Ramos (cell line): Measurements from ENCODE around the gene FANCE.

Source experiments
- in situ Hi-C: fragments of 300-500 bp; cut with MboI; formaldehyde crosslinking; loops from one replicate; pipeline ENCODE4 v1.14.3; 2022; ENCODE audit warnings: low sequenced_read_pairs; ENCODE audit not compliant: unreplicated experiment

The FANCE gene

DNA sequence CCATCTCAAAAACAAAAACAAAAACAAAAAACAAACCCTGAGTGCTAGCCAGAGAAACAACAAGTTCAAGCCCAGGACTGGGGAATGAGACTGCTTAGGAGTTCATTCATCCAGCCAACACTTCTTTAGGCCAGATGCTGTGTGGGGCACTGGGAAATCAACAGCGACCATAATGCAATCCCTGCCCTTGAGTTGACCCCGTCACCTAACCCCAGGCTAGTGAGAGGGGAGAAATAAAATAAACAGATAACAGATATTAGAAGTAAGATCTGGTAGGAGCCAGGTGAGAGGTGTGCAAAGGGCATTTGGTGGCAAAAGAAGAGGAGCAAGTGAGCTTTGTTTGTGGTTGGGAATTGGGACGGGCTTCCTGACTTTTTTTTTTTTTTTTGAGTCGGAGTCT, 11.2 kb downstream of the FANCE start:
- in situ Hi-C loops: no loop called here

DNA sequence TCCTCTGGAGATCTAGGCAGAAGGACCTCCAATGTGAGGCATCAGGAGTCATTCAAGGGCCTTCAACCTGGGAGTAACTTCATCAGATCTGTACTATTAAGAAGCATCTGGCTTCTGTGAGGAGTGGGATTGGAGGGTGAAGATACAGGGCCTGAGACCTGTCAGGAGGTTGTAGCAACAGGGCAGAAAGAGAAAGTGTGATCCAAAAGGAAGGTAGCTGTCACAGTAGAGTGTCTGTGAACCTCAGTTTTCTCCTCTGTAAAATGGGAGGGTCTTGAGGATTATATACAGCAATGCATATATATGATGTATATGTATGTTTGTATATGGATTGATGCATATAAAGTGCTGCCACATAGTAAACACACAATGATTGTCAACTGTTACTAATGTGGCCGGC, 13.5 kb downstream of the FANCE start:
- in situ Hi-C loops: loop anchor here (5.0 kb wide), 1 partner anchor 123 kb away; the partner anchor contains the start of gene PPARD

DNA sequence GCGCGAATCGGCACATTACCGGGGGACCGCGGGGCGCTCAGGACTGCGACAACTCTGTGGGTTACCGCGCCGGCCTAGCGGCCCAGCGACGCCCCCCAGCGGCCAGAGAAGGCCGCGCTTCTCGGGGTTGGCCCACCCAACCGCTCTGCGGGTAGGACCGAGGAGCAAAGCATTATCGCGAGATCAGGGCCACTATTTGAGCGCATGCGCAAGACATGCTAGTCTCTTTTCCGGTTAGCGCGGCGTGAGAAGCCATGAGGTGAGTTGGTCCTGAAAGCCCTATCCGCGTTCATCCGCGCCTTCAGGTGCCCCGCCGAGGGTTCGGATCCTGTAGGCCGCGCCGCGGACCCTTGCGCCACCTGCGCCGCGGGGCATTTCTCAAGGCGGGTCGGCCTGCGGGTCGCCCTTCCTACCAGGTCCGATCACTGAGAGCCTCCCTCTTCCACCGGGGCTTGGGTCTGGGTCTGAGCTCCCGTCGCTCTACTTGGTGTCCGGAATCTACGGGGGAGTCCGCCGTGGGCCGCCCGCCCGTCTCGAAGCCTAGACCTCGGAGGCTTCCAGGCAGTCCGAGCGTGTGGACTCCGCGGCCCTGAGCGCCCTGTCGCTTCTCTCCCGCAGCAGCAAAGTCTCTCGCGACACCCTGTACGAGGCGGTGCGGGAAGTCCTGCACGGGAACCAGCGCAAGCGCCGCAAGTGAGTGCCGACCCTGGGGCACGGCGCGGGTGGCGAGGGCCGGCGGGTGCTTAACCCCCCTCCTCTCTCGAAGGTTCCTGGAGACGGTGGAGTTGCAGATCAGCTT, 16.2 kb downstream of the FANCE start, which contains the start of gene RPL10A:
RPL10A (plus strand) TSS at position 221 of the 799 bp plus-strand sequence; CDS start at position 255, 34 bp downstream.
- in situ Hi-C loops: loop anchor here (5.0 kb wide), 1 partner anchor 126 kb away; the partner anchor contains the start of gene PPARD

DNA sequence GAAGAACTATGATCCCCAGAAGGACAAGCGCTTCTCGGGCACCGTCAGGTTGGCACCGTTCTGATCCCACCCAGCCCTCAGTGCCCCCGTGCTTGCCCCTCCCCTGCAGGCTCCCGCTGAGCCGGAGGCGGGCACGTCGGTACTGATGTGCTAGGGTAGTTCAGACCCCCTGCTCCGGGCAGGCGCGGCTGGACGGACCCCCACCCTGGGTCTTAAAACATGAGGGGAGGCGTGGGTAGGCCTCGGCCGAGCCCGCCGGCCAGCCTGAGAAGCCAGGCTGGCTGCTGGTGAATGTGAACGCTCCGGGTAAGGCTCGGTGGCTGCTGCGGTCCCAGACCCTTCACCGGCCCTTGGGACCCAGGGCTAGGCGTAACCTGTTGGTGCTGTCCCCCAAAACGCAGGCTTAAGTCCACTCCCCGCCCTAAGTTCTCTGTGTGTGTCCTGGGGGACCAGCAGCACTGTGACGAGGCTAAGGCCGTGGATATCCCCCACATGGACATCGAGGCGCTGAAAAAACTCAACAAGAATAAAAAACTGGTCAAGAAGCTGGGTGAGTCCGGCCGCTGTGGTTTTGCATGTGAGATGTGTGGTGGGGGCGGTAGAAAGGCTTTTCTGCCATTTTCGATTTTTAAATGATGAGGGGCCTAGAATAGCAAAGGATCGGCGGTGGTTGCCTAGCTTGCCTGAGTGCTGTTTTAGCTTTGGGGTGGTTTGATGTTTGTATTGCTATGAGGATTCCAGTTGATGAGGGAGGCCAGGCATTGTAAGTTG, 17.0 kb downstream of the FANCE start:
- in situ Hi-C loops: loop anchor here (5.0 kb wide), 1 partner anchor 127 kb away; the partner anchor contains the start of gene PPARD

DNA sequence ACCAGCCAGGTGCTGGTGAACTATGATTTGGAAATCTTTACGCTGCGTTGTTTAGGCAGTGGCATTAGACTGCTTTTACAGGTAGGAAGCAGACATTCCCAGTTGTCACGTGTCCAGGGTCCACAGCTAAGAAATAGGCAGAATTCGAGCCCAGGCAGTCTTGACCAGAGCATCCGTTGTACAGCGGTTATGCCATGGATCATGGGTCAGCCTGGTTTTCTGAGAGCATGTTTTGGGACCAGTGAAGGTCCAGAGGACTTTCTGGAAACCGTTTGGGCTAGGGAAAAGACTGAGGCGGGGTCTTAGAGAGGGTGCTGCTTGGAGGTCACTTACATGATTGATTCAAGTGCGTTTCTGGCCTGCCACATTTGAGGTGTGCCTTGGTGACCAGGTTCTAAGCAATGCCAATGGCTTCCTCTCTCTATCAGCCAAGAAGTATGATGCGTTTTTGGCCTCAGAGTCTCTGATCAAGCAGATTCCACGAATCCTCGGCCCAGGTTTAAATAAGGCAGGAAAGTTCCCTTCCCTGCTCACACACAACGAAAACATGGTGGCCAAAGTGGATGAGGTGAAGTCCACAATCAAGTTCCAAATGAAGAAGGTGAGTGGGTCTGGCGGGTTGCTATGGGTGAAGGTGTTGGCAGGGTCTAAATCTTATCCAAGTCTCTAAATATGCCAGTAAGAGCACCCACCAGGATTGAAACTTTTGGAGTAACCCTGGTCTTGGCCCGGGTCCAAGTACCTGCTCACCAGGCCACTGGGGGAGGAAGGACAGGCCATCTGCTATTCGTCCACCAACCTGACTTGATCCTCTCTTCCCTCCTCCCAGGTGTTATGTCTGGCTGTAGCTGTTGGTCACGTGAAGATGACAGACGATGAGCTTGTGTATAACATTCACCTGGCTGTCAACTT, 17.9 kb downstream of the FANCE start:
- in situ Hi-C loops: loop anchor here (5.0 kb wide), 1 partner anchor 128 kb away; the partner anchor contains the start of gene PPARD

DNA sequence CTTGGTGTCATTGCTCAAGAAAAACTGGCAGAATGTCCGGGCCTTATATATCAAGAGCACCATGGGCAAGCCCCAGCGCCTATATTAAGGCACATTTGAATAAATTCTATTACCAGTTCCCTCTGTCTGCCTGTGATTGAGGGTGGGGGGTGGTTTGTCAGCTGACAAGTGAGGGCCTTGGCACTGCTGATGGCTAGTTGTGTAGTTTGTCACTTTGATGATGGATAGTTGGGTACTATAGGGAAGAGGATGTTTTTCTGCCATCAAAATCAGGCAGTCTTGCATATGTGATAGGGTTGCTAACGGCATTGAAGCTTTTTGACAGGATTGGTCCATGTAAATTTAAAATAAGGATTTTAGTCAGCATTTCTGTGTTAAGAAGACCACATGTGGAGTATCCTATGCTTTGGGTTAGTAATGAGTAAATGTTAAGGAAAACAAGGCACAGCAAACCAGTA, 18.6 kb downstream of the FANCE start:
- in situ Hi-C loops: no loop called here

DNA sequence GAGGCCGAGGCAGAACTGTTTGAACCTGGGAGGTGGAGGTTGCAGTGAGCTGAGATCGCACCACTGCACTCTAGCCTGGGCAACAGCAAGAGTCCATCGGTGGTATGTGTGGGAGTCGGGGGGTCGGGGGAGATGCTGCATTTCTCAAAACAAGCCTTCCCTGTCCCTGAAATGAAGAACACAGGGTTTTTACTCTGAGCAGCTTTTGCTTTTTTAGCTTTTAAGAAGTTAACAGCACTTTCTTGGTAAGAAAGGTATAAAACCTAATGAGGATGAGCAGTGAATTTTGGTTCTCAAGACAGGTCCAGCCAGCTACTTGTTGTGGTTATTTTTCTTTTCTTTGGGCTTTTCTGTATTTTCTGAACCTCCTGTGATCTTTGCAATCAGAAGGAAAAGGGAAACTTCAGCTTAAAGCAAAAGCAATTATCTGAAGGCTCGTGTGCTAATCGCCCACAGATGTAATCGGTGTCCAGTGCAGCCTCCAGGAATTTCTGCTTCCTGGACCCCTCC, 19.8 kb downstream of the FANCE start:
- in situ Hi-C loops: no loop called here

DNA sequence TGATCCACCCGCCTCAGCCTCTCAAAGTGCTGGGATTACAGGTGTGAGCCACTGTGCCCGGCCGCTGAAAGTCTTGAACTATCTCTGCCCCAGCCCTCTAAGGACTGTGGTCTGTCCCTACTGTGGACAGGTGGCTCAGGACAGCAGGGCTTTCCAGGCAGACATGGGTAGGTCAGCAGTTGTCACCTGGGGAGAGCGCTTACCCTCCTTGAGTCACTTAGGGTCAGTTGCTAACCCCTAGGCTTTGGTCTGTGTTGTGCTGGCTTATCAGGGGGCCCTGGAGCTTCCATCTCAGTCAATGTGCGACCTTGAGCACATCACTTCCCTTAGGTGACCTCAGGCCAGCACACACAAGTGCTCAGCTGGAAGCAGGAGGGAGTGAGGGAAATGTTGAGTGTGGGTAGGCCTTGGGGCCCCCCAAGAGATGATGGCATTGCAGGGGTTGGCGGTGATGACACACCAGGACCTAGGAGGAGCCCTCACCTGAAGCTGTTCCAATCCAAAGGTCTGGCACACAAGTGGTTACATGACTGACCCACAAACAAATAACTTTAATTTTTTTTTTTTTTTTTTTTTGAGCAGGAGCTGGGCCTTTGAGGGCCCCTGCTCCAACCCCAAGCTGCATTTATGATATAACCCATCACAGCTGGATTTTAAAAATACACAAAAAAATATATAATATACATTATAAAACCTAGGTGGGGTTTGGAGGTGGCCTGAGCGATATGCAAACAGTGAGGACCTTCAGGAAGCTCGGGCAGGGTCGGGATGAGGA, 21.1 kb downstream of the FANCE start:
- in situ Hi-C loops: no loop called here

DNA sequence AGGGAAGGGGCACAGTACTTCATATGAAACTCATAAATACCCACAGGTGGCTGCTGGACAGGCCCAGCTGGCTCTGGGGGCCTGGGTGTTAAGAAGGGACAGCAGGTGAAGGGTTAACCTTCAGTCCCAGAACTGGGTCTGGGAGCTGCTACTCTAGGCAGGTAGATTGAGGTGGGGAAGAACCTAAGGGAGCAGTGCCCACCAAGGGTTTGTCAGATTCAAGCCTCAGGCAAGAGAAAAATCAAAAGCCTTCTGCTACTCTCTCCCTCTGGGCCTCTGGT, 21.7 kb downstream of the FANCE start:
- in situ Hi-C loops: no loop called here

DNA sequence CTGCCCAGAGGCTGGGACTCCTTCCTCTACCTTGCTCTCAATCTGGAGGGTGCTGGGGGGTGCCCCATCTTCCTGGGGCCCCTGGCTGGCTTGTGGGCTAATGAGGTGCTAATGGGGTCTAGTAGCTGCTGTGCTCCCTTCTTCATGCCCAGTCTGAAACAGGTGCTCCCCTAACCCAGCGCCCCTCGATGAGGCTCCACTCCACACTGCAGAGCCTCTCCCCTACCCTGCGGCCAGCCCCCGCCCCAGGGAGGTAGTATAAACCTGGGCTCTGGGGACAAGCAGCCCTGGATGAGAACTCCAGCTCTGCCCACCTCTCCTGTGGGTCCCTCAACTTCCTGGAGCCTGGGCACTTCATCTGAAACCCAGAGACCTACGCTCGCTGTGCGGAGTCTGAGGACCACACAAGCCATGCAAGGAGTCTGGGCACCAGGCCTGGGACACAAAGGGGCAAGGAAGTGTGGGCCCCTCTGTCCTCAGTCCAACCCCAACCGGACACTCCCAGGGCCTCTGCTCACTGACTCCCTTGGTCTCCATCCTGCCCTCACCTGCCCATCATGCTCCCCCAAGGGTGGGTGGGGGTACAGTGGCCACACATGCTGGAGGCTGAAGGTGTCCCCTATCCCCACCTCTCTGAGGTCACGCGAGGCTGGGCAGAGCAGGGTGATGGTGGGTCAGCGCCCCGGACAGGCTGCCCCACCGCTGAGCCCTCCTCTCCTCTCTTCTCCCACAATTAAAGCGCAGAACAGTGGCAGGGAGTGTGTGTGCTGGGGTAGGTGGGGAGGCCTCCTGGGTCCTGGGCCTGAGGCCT, 22.2 kb downstream of the FANCE start:
- in situ Hi-C loops: no loop called here

DNA sequence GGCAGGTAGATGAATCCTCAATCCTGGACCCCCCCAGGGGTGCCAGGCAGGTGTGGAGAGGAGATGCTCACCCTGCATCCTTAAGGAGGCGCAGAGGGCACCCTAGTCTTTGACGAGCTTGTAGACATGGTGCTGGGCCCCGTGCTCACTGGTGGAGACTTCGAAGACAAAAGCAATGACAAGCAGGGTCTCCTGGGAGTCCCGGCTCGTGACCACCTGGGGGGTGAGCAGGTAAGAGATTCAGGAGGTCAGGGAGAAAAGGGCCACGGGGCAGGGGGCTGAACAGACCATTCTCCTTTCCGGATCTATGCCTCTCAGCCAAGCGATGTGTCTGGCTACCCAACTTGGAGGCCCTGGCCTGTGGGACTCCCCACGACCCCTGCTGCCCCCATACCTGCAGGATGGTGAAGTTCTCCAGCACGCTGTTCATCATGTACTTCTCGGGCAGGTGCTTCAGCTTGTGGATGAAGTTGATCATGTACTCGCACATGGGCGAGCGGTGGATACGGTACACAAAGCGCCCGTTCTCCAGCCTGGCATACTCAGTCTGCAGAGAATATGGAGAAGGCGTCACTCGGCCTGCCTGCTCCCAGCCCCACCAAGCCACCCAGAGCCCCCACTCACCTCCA, 22.9 kb downstream of the FANCE start:
- in situ Hi-C loops: no loop called here

DNA sequence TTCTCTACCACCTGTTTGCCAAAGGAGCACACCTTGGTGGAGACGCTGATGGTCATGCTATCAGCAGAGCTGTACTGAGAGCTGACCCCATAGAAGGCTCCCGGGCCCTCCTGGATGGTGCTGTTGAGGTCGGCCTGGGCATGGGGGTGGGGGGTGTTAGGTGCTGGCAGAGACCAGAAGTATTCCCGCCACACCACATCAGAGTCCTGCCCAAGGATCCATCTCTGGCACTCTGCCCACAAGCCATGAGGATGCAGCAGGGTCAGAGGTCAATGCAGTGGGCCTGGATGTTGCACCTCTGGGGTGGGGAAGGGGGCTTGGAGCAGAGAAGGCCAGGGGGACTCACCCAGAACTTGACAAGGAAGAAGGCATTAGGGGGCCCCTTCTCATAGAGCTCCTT, 23.4 kb downstream of the FANCE start:
- in situ Hi-C loops: no loop called here

DNA sequence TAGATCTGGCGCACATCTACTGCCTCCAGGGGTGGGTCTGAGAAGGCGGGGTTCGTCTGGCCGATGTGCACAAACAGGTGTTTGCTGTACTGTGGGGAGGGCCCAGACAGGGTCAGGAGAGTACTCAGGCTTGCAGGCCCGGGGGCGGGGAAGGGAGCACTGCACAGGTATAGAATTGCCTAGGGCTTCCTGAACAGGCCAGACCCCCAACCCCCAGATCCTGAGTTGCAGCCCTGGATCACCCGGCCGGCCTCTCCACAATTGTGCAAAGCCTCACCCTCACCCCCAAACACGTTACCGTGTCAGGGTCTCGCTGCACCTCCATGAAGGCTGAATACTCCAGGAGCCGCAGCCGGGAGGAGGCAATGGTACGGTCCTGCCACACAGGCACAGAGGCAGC, 23.9 kb downstream of the FANCE start:
- in situ Hi-C loops: no loop called here

DNA sequence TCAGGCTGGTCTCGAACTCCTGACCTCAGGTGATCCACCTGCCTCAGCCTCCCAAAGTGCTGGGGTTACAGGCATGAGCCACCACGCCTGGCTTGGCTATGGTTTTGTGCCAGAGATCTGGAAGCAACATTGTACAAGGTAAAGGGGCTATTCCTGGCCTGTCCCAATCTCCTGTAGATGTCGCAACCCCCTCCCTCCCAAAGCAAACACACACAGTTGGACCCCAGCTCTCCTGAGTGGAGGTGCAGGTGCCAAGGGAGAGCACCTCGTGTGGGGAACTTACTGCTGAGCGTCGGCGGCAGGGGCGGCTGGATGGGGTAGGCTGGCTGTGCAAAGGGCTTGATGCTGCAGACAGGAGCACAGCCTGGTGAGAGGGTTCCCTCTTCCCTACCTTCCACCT, 24.9 kb downstream of the FANCE start:
- in situ Hi-C loops: no loop called here

DNA sequence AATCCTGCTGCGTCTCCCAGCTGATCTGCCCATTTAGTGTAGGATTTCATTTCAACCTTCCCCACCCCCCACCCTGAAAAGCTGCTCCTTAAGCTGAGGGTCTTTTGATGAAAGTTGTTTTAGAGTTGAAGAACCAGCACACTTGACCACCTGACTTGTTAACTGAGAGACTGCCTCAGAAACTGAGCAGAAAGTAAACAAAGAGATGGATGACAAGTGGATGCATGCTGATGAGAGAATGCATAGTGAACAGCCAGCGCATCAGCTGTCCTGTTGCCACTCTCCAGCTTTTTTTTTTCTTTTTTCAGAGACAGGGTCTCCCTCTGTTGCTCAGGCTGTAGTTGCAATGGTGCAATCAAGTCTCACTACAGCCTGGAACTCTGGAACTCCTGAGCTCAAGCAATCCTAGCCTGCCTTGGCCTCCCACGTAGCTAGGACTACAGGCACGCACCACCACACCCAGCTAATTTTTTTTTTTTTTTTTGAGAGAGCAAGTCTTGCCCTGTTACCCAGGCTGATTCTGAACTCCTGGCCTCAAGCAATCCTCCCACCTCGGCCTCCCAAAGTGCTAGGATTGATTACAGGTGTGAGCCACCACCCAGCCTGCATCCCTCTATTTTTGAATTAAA, 25.5 kb downstream of the FANCE start:
- in situ Hi-C loops: no loop called here

DNA sequence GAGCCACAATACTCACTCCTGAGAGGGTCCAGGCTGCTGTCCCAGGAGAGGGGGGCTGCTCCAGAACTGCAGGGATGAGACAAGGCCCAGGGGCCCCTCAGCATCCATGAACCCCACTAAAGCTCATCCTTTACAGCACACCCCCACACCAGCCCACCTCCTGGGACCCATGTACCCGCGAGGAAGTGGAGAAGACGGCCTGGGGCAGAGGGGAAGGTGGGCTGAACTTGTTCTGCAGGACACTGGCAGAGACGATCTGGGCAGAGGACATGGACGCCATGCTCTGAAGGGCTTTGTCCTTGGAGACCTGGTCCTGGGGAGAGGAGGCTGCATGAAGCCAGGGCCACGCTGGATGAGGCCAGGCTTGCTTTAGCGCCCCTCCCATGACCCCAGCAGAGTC, 26.1 kb downstream of the FANCE start:
- in situ Hi-C loops: no loop called here

DNA sequence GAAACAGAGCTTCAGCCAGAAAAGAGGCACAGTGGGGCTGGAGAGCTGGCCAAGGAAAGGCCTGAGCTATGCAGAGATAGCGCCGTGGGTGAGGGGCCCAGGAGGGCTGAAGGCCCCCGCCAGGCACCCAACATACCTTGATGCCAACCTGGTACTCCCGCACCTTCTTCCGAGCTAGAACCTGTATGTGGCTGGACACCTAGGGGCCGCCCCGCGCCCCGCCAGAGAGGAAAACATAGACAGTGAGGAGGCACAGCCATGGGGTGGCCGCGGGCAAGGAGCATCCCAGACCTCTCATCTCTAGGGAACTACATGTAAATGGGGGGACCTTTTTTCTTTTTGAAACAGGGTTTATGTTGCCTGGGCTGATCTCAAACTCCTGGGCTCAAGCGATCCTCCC, 28.0 kb downstream of the FANCE start:
- in situ Hi-C loops: no loop called here

DNA sequence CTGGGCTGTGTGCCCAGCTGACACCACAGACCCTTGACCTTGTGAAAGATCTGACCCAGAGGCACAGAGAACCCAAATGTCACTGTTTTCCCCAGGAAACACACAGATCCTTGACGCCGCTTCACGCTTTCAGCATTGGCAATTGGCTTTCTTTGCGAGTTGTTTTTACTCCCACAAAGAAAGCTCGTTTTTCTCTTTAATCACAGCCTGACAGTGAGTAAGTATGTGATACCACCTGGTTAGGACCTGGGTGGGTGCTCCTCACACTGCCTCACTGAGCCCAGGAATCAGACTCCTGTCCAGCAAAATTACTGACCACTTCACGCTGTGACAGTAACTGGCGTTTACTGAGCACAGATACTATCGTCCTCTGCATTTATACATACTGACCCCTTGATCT, 29.1 kb downstream of the FANCE start:
- in situ Hi-C loops: no loop called here
